ENCODE results near the gene GOLGA3. TPM values are rescaled to one million over a fixed set of nuclear protein-coding genes. Genes with fewer than 3 reads are reported as not detected.
A peak's percentile ranks its signal among the peaks of the same experiment; 100 is the strongest.

GOLGA3 gene
- total and polyA plus RNA-seq, 2 experiments from 2014 or later, result 10.3 to 57.8 TPM

DNA sequence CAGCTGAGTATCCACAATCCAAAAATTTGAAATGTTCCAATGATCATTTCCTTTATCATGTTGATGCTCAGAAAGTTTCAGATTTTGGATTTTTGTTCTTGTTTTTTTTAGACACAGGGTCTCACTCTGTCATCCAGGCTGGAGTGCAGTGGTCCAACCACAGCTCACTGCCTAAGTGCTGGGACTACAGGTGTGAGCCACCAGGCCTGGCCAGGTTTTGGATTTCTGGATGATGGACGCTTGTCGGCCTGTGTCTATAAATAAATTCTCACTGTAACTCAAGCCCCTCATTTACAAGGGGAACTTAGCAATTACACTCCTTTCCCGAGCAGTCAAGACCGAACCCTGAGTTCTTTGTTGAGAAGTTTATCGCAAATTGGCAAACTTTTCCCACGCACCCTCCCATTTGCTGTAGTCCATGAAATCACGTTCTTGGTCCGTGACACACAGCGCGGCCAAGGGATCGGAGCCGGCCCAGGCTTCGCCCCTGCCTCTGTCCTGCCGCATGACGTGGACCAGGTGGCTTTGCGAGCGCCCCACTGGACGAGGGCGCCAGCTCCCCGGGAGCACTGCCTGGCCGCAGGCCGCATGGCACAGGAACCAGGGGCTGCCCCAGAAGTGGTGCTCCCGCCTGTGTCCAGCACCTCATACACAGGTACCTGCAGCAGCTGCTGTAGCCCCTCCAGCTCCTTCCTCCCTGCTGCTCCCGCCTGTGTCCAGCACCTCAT, 53.0 kb downstream of the GOLGA3 start (continued):
- TF ChIP-seq ZNF462 (CRISPR knock-in tag; IDR thresholded peaks at IDR 0.05) (no peak), NANOG (IDR thresholded peaks at IDR 0.05; ENCODE audit: borderline replicate concordance) (no peak)

DNA sequence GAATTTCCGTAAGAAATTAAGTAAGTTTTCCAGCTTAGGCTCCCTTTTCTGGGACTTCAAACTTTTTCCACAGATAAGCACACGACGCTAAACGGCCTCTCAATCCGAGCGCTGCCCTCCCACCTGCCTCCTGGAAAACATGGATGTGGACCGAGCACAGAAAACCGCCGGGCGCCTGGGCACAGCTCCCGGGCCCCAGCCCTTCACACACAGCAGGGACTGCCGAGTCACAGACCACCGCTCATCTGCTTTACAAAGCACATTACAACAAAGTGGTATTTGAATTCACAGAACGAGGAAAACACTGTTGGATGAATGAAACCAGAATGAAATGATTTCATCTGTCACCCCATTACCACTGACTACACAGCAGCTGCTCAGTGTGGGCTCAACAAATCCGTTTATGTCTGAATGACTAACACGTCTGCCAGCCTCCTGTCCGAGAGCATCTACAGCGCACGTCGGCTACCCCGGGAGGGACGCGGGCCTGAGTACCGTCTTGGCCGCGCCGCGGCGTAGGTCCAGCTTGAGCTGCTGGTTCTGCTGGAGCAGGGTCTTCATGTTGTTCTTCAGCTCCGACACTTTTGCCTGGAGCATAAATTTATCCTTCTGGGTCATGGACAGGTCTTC, 53.9 kb downstream of the GOLGA3 start:
- TF ChIP-seq CTCF (conservative IDR thresholded peaks at IDR 0.05; ENCODE audit: low read depth in 2 of 2) (no peak), STAT1 (IDR thresholded peaks at IDR 0.05; ENCODE audit: unreplicated experiment) (no peak), REST (IDR thresholded peaks at IDR 0.05; ENCODE audit: unreplicated experiment) (no peak), ZNF114 (CRISPR knock-in tag; IDR thresholded peaks at IDR 0.05) (no peak), EZH2phosphoT487 (IDR thresholded peaks at IDR 0.05; ENCODE audit: unreplicated experiment) (no peak), NANOG (IDR thresholded peaks at IDR 0.05; ENCODE audit: borderline replicate concordance) (no peak), CREB1 (CRISPR knock-in tag; IDR thresholded peaks at IDR 0.05; ENCODE audit: low read depth) (no peak)
- TF ChIP-seq, protein P1, sequence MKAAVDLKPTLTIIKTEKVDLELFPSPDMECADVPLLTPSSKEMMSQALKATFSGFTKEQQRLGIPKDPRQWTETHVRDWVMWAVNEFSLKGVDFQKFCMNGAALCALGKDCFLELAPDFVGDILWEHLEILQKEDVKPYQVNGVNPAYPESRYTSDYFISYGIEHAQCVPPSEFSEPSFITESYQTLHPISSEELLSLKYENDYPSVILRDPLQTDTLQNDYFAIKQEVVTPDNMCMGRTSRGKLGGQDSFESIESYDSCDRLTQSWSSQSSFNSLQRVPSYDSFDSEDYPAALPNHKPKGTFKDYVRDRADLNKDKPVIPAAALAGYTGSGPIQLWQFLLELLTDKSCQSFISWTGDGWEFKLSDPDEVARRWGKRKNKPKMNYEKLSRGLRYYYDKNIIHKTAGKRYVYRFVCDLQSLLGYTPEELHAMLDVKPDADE (IDR thresholded peaks at IDR 0.05), result no peak
- Histone ChIP-seq H3K9me2 (ENCODE audit: insufficient read depth) (no peaks in the 10 kb centered on the region), H3K4me1 (ENCODE audit: insufficient read depth) (no peaks in the 10 kb centered on the region), H3K27me3 (ENCODE audit: insufficient read depth) (no peaks in the 10 kb centered on the region), H3K4me2 (no peak overlapping the region), H3K79me2 (replicated peaks; ENCODE audit: insufficient read depth) (no peaks in the 10 kb centered on the region), H3F3A (replicated peaks; ENCODE audit: low read depth) (peaks cover 4% of the 10 kb centered on the region; the same call in 1 of the 2 replicates), H2AFZ (no peak overlapping the region), H3K27ac (ENCODE audit: low read depth) (no peak overlapping the region), H4K20me1 (replicated peaks; ENCODE audit: insufficient read depth) (no peaks in the 10 kb centered on the region), H3K36me3 (ENCODE audit: insufficient read depth) (peaks cover 15% of the 10 kb centered on the region; the same call in 1 of the 2 replicates), H3K4me3 (no peak overlapping the region)
- ATAC-seq, result no peak
- Mint-ChIP-seq H3K36me3 (ENCODE audit: low read depth) (peaks cover 32% of the 10 kb centered on the region), H3K4me1 (no peaks in the 10 kb centered on the region), H3K9me3 (no peaks in the 10 kb centered on the region), H3K27me3 (ENCODE audit: insufficient read depth, low read depth, poor library complexity) (peaks cover 6% of the 10 kb centered on the region), H3K27ac (peak overlapping the region; percentile 30), H3K4me3 (no peak overlapping the region)
- no peak for DNase-seq (ENCODE audit: low spot score)

Measured in GM23338 (cell line).